ENCODE results near the gene FHOD3. TPM values are rescaled to one million over a fixed set of nuclear protein-coding genes. Genes with fewer than 3 reads are reported as not detected.

FHOD3 gene
- total and polyA plus RNA-seq, 2 of the 4 experiments (the other 2 are of a cell fraction), result 14.6 to 16.0 TPM

GRCh38 chr18:36700955-36701354 lies 403.4 kb downstream of the FHOD3 start:
- Histone ChIP-seq H2AK9ac (replicated peaks; ENCODE audit: low read depth, low read length, poor library complexity) (no peak overlapping the region), H3K27ac (ENCODE audit: insufficient read depth, low read length) (no peak overlapping the region), H2AFZ (replicated peaks; ENCODE audit: low read length, poor library complexity) (no peak overlapping the region), H3K4ac (ENCODE audit: low read depth, low read length) (no peak overlapping the region), H3K27me3 (ENCODE audit: control insufficient read depth, insufficient read depth, low read length) (no peaks in the 10 kb centered on the region), H3K23ac (ENCODE audit: low read depth, low read length) (no peak overlapping the region), H3K18ac (ENCODE audit: low read depth, low read length) (no peak overlapping the region), H4K20me1 (ENCODE audit: insufficient read depth, low read length) (no peaks in the 10 kb centered on the region; the same call in 1 of the 2 replicates), H4K5ac (ENCODE audit: low read depth, low read length) (no peak overlapping the region), H4K8ac (ENCODE audit: low read depth in 2 of 2, low read length in 2 of 2) (no peak overlapping the region), H3K36me3 (ENCODE audit: control insufficient read depth, insufficient read depth, low read length) (no peaks in the 10 kb centered on the region; the same call in 1 of the 2 replicates), H3K56ac (ENCODE audit: extremely low read depth, insufficient read depth, low read length) (no peak overlapping the region), H2BK120ac (ENCODE audit: low read depth, low read length) (no peak overlapping the region), H3K9ac (ENCODE audit: low read depth, low read length) (no peak overlapping the region), H4K91ac (ENCODE audit: insufficient read depth, low read depth, low read length) (no peak overlapping the region), H3K4me2 (ENCODE audit: low read depth, low read length) (no peak overlapping the region), H3K9me3 (ENCODE audit: control insufficient read depth, insufficient read depth, low read length) (no peaks in the 10 kb centered on the region), H3K9me1 (ENCODE audit: insufficient read depth, low read length) (peaks cover 3% of the 10 kb centered on the region; the same call in 1 of the 2 replicates), H2AK5ac (ENCODE audit: low read depth, low read length) (no peak overlapping the region), H3K79me1 (ENCODE audit: low read depth in 1 of 2, low read length in 2 of 2) (peaks cover 6 to 50% of the 10 kb centered on the region in 2 experiments; a peak in 3 of 4 replicates), H3K4me3 (ENCODE audit: insufficient read depth, low read depth, low read length) (no peak overlapping the region), H2BK20ac (ENCODE audit: low read depth, low read length) (no peak overlapping the region), H3K14ac (replicated peaks; ENCODE audit: low read depth, low read length) (no peak overlapping the region), H3K4me1 (ENCODE audit: control insufficient read depth, insufficient read depth, low read length) (peaks cover 4% of the 10 kb centered on the region; the same call in 1 of the 2 replicates), H2BK15ac (ENCODE audit: low read depth, low read length) (no peak overlapping the region), H2BK5ac (ENCODE audit: low read depth, low read length, poor library complexity, severe bottlenecking) (no peak overlapping the region)
- intact Hi-C loops (cut with micrococcal nuclease), result no loop called here
- dilution Hi-C loops (cut with HindIII; ENCODE audit: low sequenced_read_pairs, unreplicated experiment), result no loop called here
- DNase-seq (no peak), ATAC-seq (ENCODE audit: low read depth) (no peak)
- POLR2A ChIA-PET (ENCODE audit: unreplicated experiment), result no interaction called here
- in situ Hi-C loops (cut with MboI; ENCODE audit: low sequenced_read_pairs), result no loop called here
- 93% methylated on average over 3 of the region's 4 CpGs; no CpG with 5 or more reads in 1 of the 2 experiments for WGBS, 2 experiments (ENCODE audit: extremely low coverage in 2 of 2, insufficient read length in 1 of 2)
- CTCF ChIA-PET, result no interaction called here
- no TSS peak for BruUV-seq (replicated peaks)
- TF ChIP-seq USF2 (IDR thresholded peaks at IDR 0.05; ENCODE audit: low read depth, low read length) (no peak), CTCF (conservative IDR thresholded peaks at IDR 0.05; ENCODE audit: low read depth, low read length) (no peak), MAZ (IDR thresholded peaks at IDR 0.05; ENCODE audit: borderline replicate concordance, low read depth, low read length) (no peak), RCOR1 (IDR thresholded peaks at IDR 0.05; ENCODE audit: insufficient replicate concordance, low read length) (no peak), RAD21 (IDR thresholded peaks at IDR 0.05; ENCODE audit: low read length) (no peak), FOS (IDR thresholded peaks at IDR 0.05; ENCODE audit: low read depth, low read length) (no peak), NFE2L2 (IDR thresholded peaks at IDR 0.05; ENCODE audit: low read depth, low read length) (no peak), POLR2A (IDR thresholded peaks at IDR 0.05; ENCODE audit: low read depth, low read length) (no peak), MXI1 (IDR thresholded peaks at IDR 0.05; ENCODE audit: borderline replicate concordance, low read depth, low read length) (no peak), ELK1 (IDR thresholded peaks at IDR 0.05; ENCODE audit: borderline replicate concordance, low read depth, low read length) (no peak), SMC3 (IDR thresholded peaks at IDR 0.05; ENCODE audit: low read depth, low read length) (no peak), RFX5 (IDR thresholded peaks at IDR 0.05; ENCODE audit: low read depth, low read length) (no peak), BHLHE40 (IDR thresholded peaks at IDR 0.05; ENCODE audit: low read depth, low read length) (no peak), MAFK (IDR thresholded peaks at IDR 0.05; ENCODE audit: low read depth, low read length) (no peak), CHD1 (IDR thresholded peaks at IDR 0.05; ENCODE audit: low read depth, low read length) (no peak), CEBPB (IDR thresholded peaks at IDR 0.05; ENCODE audit: low read depth, low read length) (no peak)

Measured in IMR-90 (cell line).